ENCODE measurements around the gene C15orf61. TPM values are rescaled to one million over a fixed set of nuclear protein-coding genes. Genes with fewer than 3 reads are reported as not detected.
A peak's percentile ranks its signal among the peaks of the same experiment; 100 is the strongest.

Gene C15orf61
- total RNA-seq, 2 experiments from 2014 or later: 3.5 to 3.8 TPM

DNA sequence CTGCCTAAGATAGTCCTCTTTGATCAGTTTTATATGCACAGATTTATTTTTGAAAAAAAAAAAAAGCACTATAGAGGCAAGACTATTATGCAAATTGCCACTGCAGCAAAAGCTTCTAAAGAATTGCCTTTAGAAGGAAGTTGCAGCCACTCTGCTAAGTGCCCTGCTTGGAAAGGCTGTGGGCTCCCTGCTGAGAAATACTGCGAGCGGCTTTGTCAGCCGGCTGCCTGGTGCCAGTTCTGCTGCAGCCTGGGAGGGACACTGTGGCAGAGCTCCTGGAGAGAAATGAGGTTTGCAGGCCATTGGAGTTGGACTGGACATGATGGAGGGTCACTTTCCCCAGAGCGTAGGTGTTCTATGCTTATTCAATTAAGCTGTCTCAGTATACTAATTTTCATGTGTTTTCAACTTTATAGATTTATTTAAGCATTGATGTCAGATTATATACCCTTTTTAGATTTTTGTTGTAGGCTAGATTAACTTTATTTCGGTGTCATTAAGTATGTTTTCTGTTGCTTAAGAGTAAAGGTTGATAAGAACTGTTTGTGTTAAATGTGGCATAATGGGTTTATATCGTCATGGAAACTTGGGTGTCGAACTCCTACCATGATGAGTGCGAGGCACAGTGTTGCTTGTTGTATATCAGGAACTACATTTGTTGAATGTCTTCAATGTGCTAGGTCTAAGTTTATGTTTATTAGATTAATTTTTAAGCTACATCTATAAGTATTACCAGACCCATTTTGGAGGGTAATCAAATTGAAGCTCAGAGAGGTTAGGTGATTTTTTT is 28.1 kb downstream of the C15orf61 start:
- no peak for ATAC-seq
- no peaks in the 10 kb centered on the region for H3K27me3 Mint-ChIP-seq
- CTCF ChIA-PET: no interaction called here
- DNase-seq: no peak
- H3K9me3 Mint-ChIP-seq (ENCODE audit: low read depth): no peaks in the 10 kb centered on the region
- no peak overlapping the region for H3K27ac Mint-ChIP-seq
- H3K4me1 Mint-ChIP-seq: peaks cover 10% of the 10 kb centered on the region
- peaks cover 12% of the 10 kb centered on the region for H3K36me3 Mint-ChIP-seq
- H3K4me3 Mint-ChIP-seq: no peak overlapping the region

DNA sequence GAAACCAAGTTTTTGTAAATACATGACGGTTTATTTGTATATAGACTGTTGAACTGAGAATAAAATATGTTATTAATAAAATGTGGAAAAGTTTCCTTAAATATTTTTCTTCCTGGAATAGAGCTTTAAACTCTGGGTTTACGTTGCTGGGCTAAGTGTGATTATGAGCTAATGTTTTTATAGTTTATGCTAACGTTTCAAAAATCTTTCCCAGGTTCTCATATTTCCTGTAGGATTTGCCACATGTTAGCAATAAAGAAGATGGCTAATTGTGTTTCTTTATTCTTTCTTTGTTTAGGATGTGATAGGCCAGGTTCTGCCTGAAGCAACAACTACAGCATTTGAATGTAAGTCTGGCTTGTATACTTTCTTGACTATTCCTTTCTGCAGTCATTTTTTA is 28.8 kb downstream of the C15orf61 start:
- Mint-ChIP-seq H3K9me3 (ENCODE audit: low read depth) (no peaks in the 10 kb centered on the region), H3K4me1 (peaks cover 5% of the 10 kb centered on the region), H3K27me3 (no peaks in the 10 kb centered on the region), H3K4me3 (no peak overlapping the region), H3K36me3 (peaks cover 14% of the 10 kb centered on the region), H3K27ac (no peak overlapping the region)
- no peak for ATAC-seq
- DNase-seq: no peak
- CTCF ChIA-PET: no interaction called here

DNA sequence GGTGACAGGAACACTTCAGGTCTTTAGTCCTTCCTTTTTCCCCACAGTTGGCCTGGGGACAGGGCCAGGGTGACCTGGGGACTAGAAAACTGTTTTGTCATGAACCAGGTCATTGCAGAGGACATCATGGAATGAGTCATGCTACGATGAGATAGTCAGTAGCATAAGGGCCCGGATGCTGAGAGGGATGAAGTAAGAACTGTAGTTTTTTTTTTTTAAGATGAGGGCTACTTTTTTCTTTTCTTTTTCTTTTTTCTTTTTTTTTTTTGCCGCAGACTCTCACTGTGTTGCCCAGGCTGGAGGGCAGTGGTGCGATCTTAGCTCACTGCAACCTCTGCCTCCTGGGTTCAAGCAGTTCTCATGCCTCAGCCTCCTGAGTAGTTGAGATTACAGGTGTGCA is 29.6 kb downstream of the C15orf61 start:
- Mint-ChIP-seq H3K4me1 (no peaks in the 10 kb centered on the region), H3K9me3 (ENCODE audit: low read depth) (no peaks in the 10 kb centered on the region), H3K36me3 (peaks cover 17% of the 10 kb centered on the region), H3K27me3 (no peaks in the 10 kb centered on the region), H3K4me3 (no peak overlapping the region), H3K27ac (no peak overlapping the region)
- no peak for ATAC-seq
- CTCF ChIA-PET: no interaction called here
- no peak for DNase-seq

DNA sequence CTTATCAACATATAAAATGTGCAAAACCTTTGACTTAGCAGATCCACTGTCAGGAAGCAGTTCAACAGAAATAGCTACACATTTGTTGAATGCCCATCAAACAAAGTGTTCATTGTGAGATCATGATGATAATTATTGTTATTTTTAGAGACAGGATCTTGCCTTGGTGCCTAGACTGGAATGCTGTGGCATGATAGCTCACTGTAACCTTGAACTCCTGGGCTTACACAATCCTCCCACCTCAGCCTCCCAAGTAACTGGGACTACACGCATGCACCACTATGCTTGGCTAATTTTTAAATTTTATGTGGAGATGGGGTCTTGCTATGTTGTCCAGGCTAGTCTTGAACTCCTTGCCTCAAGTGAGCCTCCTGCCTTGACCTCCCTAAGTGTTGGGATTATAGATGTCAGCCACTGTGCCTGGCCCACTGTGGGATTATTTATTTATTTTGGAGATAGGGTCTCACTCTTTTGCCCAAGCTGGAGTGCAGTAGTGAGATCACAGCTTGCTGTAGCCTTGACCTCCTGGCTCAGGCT is 30.3 kb downstream of the C15orf61 start:
- no peaks in the 10 kb centered on the region for H3K27me3 Mint-ChIP-seq
- H3K4me1 Mint-ChIP-seq: no peaks in the 10 kb centered on the region
- peaks cover 19% of the 10 kb centered on the region for H3K36me3 Mint-ChIP-seq
- ATAC-seq (no peak), DNase-seq (no peak)
- no peak overlapping the region for H3K4me3 Mint-ChIP-seq
- no peaks in the 10 kb centered on the region for H3K9me3 Mint-ChIP-seq (ENCODE audit: low read depth)
- H3K27ac Mint-ChIP-seq: no peak overlapping the region
- CTCF ChIA-PET: no interaction called here

DNA sequence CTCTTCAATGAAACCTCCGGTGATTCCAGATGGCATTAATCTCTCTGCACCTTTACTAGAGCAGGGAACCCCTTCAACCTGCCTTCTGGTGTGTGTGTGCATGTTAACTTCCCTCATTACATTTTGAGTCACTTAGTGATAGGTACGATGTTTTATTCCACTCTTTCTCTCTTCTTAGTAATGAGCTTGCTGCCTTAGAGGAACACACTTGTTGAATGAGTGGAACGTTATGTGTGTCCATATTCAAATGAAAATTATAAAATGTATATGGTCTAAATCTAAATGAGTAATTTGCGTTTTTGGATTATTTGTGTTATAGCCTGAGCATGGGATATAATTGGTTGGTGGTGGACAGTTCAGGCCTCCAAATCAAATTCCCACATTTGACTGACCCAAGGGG is 33.6 kb downstream of the C15orf61 start:
- no peaks in the 10 kb centered on the region for H3K9me3 Mint-ChIP-seq (ENCODE audit: low read depth)
- H3K27me3 Mint-ChIP-seq: no peaks in the 10 kb centered on the region
- ATAC-seq (no peak), DNase-seq (no peak)
- H3K4me3 Mint-ChIP-seq: no peak overlapping the region
- CTCF ChIA-PET: interaction anchor here (1.4 kb wide), 1 partner anchor 10 kb away, joined by 5 read pairs; no protein-coding TSS in a partner anchor
- peaks cover 4% of the 10 kb centered on the region for H3K4me1 Mint-ChIP-seq
- H3K36me3 Mint-ChIP-seq: peaks cover 41% of the 10 kb centered on the region
- no peak overlapping the region for H3K27ac Mint-ChIP-seq

DNA sequence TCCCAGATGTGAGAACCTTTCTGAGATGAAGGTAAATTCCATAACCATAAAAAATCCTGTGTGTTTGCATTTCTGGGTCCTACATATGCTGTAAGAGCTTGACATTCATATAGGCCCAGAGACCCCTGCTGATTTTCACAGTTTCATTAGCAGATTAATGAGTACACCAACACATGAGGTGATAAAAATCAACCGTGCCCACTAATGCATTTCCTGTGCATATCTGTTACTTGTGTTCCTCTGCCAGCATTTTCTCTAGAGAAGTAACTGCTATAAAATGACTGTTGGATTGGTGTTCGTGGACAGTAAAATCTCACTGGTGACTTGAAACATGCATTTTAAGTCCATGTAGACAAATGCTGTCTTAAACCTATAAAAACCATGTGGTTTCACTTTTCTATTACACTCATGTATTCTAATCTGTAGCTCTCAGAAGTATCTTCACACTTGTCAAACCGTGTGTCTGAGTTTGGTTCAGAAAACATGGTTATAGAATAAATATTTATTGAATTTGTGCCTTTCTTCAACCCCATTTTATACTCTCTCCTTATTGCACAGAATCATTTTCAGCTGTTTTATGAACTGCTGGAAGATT is 36.1 kb downstream of the C15orf61 start:
- DNase-seq (no peak), ATAC-seq (no peak)
- Mint-ChIP-seq H3K27me3 (no peaks in the 10 kb centered on the region), H3K27ac (no peak overlapping the region), H3K4me1 (peaks cover 4% of the 10 kb centered on the region), H3K36me3 (peaks cover 42% of the 10 kb centered on the region), H3K9me3 (ENCODE audit: low read depth) (no peaks in the 10 kb centered on the region), H3K4me3 (no peak overlapping the region)
- CTCF ChIA-PET: interaction anchor here (2.6 kb wide), 1 partner anchor 10 kb away, joined by 6 read pairs; no protein-coding TSS in a partner anchor

DNA sequence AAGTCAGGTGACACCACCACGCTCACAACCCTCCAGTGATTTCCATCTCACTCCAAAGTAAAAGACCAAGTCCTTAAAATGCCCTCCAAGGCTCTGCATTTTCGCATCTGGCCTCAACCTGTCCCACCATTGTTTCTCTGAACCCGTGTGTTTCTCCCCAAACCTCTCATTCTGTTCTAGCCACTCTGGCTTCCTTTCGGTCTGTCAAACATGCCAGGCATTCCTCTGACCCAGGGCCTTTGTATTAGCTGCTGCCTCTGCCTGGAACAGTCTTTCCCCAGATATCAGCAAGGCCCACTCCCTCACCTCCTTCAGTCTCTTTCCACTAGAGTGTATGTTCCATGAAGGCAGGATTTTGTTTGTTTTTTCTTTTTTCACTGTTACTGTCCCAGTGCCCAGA is 37.6 kb downstream of the C15orf61 start:
- H3K9me3 Mint-ChIP-seq (ENCODE audit: low read depth): no peaks in the 10 kb centered on the region
- DNase-seq (no peak), ATAC-seq (no peak)
- CTCF ChIA-PET: interaction anchor here (0.5 kb wide), 1 partner anchor 1271 kb away, joined by 4 read pairs; no protein-coding TSS in a partner anchor
- peaks cover 4% of the 10 kb centered on the region for H3K4me1 Mint-ChIP-seq
- no peak overlapping the region for H3K4me3 Mint-ChIP-seq
- H3K36me3 Mint-ChIP-seq: peaks cover 41% of the 10 kb centered on the region
- no peaks in the 10 kb centered on the region for H3K27me3 Mint-ChIP-seq
- H3K27ac Mint-ChIP-seq: no peak overlapping the region

DNA sequence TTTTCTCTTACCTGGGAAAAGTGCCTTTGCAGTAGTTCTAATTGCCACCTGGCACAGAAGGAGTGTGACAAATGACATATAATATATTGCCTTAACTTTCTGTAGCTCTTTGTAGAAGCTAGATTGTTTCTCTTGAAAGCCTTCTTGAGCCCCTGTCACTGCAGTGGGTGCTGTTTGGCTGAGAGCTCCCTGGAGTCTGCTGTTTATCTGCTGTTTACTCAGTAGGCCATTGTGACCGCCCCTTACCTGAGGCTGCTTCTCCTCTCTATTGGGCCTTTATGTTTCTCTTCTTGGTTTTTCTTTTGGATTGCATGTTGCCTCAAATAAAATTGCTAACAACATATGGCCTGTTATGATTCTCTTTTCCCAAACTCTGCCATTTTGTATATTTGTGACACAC is 38.2 kb downstream of the C15orf61 start:
- H3K4me3 Mint-ChIP-seq: no peak overlapping the region
- DNase-seq (no peak), ATAC-seq (no peak)
- CTCF ChIA-PET: interaction anchor here (0.7 kb wide), 1 partner anchor 55 kb away, joined by 3 read pairs; no protein-coding TSS in a partner anchor
- H3K9me3 Mint-ChIP-seq (ENCODE audit: low read depth): no peaks in the 10 kb centered on the region
- peaks cover 41% of the 10 kb centered on the region for H3K36me3 Mint-ChIP-seq
- no peaks in the 10 kb centered on the region for H3K27me3 Mint-ChIP-seq
- H3K27ac Mint-ChIP-seq: no peak overlapping the region
- peaks cover 6% of the 10 kb centered on the region for H3K4me1 Mint-ChIP-seq

DNA sequence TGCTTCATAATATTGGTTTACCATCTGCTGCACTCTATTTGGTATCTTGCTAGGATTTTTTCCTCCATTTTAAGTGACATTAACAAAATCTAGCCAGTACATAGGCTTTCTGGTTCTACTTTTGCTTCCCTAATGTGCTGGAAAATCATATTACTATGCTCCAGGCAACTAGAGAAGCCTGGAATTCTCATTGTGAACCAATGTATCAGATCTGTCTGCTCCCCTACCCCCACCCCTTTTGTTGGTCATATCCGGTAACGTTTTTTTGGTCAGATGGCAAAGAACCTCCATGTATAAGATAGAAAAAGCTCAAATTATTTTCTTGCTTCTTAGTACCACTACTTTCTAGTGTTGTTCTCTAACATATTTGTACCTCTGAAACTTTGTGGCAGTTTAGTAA is 38.6 kb downstream of the C15orf61 start:
- Mint-ChIP-seq H3K4me3 (no peak overlapping the region), H3K4me1 (peaks cover 10% of the 10 kb centered on the region), H3K36me3 (peaks cover 39% of the 10 kb centered on the region), H3K9me3 (ENCODE audit: low read depth) (no peaks in the 10 kb centered on the region), H3K27ac (no peak overlapping the region), H3K27me3 (no peaks in the 10 kb centered on the region)
- ATAC-seq: no peak
- no peak for DNase-seq
- CTCF ChIA-PET: interaction anchor here (0.7 kb wide), 1 partner anchor 54 kb away, joined by 3 read pairs; no protein-coding TSS in a partner anchor

DNA sequence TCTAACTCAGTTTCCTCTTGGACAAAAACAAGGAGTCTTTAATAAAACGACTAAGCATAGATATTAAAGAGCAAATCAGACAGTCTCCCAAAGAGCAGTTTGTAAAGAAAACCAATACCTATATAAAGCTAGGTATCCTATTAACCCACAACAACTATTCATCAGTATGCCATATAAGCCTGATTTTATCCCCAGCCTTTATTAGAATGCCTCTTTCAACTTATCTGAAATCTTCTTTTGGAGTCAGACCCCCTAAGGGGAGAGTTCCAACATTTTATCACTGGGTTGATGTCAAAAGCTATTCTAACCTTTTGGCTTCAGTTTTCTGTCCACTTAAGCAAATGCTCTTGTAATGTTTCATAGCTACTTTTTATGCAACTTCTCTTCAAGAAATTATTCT is 39.4 kb downstream of the C15orf61 start:
- peaks cover 17% of the 10 kb centered on the region for H3K4me1 Mint-ChIP-seq

DNA sequence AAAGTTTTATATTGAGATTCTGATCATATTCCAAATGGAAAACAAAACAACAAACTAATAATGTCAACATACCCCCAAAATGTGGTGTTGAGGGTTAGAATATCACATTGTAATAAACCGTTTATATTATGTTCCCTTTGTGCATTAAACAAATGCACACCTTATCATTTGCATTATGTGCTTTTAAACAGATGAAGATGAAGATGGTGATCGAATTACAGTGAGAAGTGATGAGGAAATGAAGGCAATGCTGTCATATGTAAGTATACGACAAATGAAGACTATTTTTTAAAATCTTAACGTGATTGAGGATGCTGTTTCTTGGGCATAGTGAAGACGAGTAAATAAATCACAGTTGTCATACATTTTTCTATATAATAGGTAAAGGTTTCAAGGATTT is 42.2 kb downstream of the C15orf61 start:
- H3K4me3 Mint-ChIP-seq: no peak overlapping the region
- H3K27ac Mint-ChIP-seq: no peak overlapping the region
- H3K27me3 Mint-ChIP-seq: no peaks in the 10 kb centered on the region
- peaks cover 2% of the 10 kb centered on the region for H3K9me3 Mint-ChIP-seq (ENCODE audit: low read depth)
- ATAC-seq: no peak
- peaks cover 26% of the 10 kb centered on the region for H3K36me3 Mint-ChIP-seq
- H3K4me1 Mint-ChIP-seq: peaks cover 18% of the 10 kb centered on the region
- CTCF ChIA-PET: no interaction called here
- DNase-seq: no peak

More for the DNA sequence above, 39.4 kb downstream of the C15orf61 start:
- no peak overlapping the region for H3K27ac Mint-ChIP-seq
- H3K36me3 Mint-ChIP-seq: peaks cover 36% of the 10 kb centered on the region
- H3K9me3 Mint-ChIP-seq (ENCODE audit: low read depth): no peaks in the 10 kb centered on the region
- no peaks in the 10 kb centered on the region for H3K27me3 Mint-ChIP-seq
- DNase-seq (no peak), ATAC-seq (no peak)
- H3K4me3 Mint-ChIP-seq: no peak overlapping the region
- CTCF ChIA-PET: no interaction called here

DNA sequence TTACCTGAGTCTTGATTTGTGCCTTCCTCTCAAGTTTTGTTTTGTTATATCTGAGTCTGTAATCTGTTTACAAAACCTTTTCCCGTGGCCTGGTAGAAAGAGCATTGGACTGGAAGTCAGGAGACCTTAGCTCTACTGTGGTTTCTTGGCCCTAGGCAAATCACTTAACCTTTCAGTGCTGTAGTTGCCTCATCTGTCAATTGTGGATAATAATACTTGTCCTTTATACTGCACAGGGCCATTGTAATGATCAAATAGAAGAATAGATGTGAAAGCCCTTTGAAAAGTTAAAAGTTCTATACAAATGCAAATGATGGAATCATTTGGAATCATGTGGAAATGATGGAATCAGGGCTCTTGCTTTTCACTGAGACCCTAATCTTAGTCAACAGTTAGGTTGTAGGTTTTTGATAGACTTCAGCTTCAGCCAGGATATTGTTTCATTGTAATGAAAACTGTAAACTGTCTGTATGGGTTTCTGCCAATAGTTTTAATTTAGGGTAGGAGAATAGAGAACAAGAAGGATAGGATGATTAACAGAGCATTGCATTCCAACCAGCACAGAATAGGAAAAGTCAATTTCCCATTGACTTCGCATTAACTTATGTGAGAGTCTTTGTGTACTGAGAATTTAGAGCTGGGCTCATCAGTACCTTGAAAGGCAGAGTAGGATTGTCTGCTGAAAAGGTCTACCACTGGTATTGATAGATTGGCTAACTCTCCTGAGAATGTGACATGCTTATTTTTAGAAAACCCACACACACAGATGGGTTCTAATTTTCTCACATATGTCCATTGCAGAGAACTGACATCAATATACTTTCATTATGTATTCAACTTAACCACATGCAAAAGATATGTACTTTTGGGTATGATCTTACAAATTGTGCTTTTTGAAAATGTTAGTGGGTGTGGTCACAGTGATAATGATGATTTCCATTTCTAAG is 43.4 kb downstream of the C15orf61 start:
- Mint-ChIP-seq H3K4me1 (peaks cover 18% of the 10 kb centered on the region), H3K36me3 (peaks cover 14% of the 10 kb centered on the region), H3K9me3 (ENCODE audit: low read depth) (peaks cover 2% of the 10 kb centered on the region), H3K27ac (peak overlapping the region; percentile 30), H3K27me3 (no peaks in the 10 kb centered on the region), H3K4me3 (no peak overlapping the region)
- ATAC-seq: peak; percentile 63
- no peak for DNase-seq
- CTCF ChIA-PET: no interaction called here

DNA sequence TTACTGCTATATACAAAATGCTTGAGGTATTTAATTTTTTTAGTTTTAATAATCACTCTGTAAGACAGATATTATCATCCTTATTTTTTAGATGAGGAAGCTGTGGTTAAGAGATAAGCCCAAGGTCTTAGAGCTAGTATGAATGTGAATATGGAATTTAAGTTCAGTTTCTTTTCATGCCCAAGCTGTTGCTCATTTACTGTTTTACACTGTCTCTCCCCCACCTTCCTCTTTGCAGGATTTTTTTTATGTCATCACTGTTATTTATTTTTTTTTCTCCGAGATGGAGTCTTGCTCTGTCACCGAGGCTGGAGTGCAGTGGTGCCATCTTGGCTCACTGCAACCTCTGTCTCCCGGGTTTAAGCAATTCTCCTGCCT is 44.0 kb downstream of the C15orf61 start:
- H3K9me3 Mint-ChIP-seq (ENCODE audit: low read depth): peaks cover 2% of the 10 kb centered on the region

More for the DNA sequence above, 44.0 kb downstream of the C15orf61 start:
- Mint-ChIP-seq H3K4me3 (no peak overlapping the region), H3K4me1 (peaks cover 18% of the 10 kb centered on the region), H3K36me3 (peaks cover 9% of the 10 kb centered on the region), H3K27ac (peak overlapping the region; percentile 61), H3K27me3 (no peaks in the 10 kb centered on the region)
- CTCF ChIA-PET: no interaction called here
- DNase-seq (no peak), ATAC-seq (peak; percentile 55)

All from activated CD8-positive, alpha-beta memory T cell treated with anti-CD3 and anti-CD28 coated beads, Interleukin-2, amount 10 ng/mL, durations not matched to agents 7 days and 5 days (primary cell).